Fibroblast of the aortic adventitia (primary cell): ENCODE data around the gene DCAF4. TPM values are rescaled to one million over a fixed set of nuclear protein-coding genes. Genes with fewer than 3 reads are reported as not detected.

Experiments used
- DNase-seq: peaks from one replicate; pipeline ENCODE4 v3.0.0-alpha.2; 2010; ENCODE audit warnings: low read depth
- H3K4me3 ChIP-seq: 2 replicates; pipeline ENCODE4 v1.5.1; 2011; ENCODE audit warnings: low read depth, mild to moderate bottlenecking, control low read depth, low read length, moderate library complexity
- total RNA-seq: library from RNA; depleted of rRNA; stranded (reverse); fragments of >200 nt; gene quantifications from 2 replicates; pipeline ENCODE4 v1.2.3, GENCODE V29; 2012; ENCODE audit warnings: low replicate concordance
- TF ChIP-seq, protein P1 (sequence below): IDR thresholded peaks from 2 replicates; pipeline ENCODE4 v1.5.1; 2011; ENCODE audit warnings: mild to moderate bottlenecking, low read length, control low read depth, inconsistent platforms; ENCODE audit not compliant: insufficient read depth

DCAF4 gene
- total RNA-seq, 1 donor = 20.6 TPM

DNA sequence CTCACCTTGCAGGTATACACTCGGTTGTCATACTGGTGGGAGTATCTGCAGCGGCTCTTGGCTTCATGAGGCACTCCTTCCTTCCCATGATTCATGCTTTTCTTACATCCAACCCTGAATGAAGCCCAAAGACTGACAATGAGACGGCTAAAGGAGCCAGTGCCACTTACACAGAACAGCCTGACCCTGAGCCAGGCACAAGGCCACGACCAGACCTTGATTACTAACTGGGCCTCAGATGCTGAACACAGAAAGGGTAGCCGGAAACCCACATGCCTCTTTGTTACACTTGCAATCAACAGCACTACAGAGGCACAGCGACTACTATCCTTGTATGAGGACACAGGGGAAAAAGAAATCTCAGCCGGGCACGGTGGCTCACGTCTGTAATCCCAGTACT, 52.6 kb downstream of the DCAF4 start:
- DNase-seq = no peak
- no peak overlapping the region for H3K4me3 ChIP-seq
- TF ChIP-seq, protein P1, sequence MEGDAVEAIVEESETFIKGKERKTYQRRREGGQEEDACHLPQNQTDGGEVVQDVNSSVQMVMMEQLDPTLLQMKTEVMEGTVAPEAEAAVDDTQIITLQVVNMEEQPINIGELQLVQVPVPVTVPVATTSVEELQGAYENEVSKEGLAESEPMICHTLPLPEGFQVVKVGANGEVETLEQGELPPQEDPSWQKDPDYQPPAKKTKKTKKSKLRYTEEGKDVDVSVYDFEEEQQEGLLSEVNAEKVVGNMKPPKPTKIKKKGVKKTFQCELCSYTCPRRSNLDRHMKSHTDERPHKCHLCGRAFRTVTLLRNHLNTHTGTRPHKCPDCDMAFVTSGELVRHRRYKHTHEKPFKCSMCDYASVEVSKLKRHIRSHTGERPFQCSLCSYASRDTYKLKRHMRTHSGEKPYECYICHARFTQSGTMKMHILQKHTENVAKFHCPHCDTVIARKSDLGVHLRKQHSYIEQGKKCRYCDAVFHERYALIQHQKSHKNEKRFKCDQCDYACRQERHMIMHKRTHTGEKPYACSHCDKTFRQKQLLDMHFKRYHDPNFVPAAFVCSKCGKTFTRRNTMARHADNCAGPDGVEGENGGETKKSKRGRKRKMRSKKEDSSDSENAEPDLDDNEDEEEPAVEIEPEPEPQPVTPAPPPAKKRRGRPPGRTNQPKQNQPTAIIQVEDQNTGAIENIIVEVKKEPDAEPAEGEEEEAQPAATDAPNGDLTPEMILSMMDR = no peak

DNA sequence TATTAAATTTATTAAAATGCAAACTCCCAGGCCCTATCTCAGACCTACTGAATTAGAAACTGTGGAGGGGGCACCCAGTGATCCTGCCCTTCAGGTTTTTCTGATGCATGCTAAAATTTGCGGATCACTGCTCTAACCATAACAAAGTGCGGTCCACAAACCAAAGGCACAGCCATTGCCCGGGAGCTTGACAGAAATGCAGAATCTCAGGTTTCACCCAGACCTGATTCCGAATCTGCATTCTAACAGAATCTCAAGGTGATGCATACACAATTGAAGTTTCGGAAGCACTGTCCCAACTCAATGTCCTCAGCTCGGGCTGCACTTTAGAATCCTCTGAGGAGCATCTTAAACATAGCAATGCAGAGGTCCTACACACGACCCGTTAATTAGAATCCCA, 54.6 kb downstream of the DCAF4 start:
- DNase-seq = no peak
- H3K4me3 ChIP-seq = no peak overlapping the region
- TF ChIP-seq, protein P1 = no peak

GRCh38 chr14:72982146-72982708, 56.0 kb downstream of the DCAF4 start:
- TF ChIP-seq, protein P1 = no peak
- DNase-seq = no peak
- no peak overlapping the region for H3K4me3 ChIP-seq

- DNase-seq = no peak
- no peak overlapping the region for H3K4me3 ChIP-seq
- TF ChIP-seq, protein P1 = no peak
Measured at GRCh38 chr14:72986214-72986613, 60.0 kb downstream of the DCAF4 start.

DNA sequence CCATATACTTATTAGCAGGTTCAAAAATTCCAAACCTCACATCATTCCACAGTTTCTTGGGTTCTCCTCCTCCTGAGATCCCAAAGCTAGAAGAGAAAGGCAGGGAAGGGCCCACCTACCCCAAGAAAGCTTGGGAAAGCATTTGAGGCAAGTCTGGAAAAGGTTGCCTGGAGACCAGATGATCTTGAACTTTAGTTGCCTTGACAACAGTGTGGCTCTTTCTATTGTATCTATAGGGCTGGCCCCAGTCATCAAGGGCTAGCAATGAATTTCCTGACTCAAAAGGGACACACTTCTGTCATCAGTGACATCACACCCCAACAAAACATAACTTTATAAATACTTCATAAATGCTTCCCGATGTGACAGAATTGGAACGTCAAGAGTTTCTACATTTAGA, 60.6 kb downstream of the DCAF4 start:
- H3K4me3 ChIP-seq = no peak overlapping the region
- TF ChIP-seq, protein P1 = no peak
- DNase-seq = no peak

DNA sequence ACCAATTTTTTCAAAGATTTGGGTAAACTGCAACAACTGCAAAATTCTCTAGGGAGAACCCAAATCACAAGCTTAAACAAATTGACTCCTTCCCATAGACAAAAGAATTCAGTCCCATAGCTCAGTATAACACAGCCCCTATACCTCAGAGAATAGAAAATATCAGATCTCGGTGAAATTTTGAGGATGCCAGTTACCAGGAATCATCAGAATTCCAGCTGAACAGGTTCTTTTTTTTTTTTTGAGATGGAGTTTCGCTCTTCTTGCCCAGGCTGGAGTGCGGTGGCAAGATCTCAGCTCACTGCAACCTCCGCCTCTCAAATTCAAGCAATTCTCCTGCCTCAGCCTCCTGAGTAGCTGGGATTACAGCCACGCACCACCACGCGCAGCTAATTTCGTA, 63.9 kb downstream of the DCAF4 start:
- TF ChIP-seq, protein P1 = no peak
- H3K4me3 ChIP-seq = no peak overlapping the region
- no peak for DNase-seq

DNA sequence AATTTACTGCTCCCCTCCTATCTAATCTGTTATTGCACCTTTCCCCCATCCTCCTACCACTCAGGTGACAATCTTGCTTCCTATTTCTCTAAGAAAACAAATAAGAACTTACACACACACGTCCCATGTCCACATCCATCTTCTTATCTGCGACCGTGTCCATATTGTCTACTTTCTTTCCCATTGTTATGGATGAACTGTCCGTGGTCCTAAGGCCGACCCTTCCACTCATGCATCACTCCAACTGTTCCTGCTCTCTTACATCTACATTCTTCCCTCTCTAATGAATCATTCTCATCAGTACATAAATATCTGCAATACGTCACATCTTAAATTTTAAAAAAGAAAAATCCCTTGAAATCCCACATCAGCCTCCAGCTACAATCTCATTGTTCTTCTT, 70.7 kb downstream of the DCAF4 start:
- TF ChIP-seq, protein P1 = no peak

More for the DNA sequence above, 70.7 kb downstream of the DCAF4 start:
- DNase-seq = no peak
- H3K4me3 ChIP-seq = no peak overlapping the region
